GM18505 (cell line): ENCODE results near the gene WFIKKN2.

Experiments
- ATAC-seq: cut with Tn5 transposase; IDR thresholded peaks from one replicate; pipeline ENCODE4 v1.9.1; 2021; ENCODE audit not compliant: unreplicated experiment
- POLR2A ChIP-seq: IDR thresholded peaks from 4 replicates; pipeline ENCODE4 v1.6.1; 2011; ENCODE audit warnings: borderline replicate concordance; ENCODE audit not compliant: insufficient read depth, insufficient read length; ENCODE audit errors: extremely low read depth

WFIKKN2 gene

DNA sequence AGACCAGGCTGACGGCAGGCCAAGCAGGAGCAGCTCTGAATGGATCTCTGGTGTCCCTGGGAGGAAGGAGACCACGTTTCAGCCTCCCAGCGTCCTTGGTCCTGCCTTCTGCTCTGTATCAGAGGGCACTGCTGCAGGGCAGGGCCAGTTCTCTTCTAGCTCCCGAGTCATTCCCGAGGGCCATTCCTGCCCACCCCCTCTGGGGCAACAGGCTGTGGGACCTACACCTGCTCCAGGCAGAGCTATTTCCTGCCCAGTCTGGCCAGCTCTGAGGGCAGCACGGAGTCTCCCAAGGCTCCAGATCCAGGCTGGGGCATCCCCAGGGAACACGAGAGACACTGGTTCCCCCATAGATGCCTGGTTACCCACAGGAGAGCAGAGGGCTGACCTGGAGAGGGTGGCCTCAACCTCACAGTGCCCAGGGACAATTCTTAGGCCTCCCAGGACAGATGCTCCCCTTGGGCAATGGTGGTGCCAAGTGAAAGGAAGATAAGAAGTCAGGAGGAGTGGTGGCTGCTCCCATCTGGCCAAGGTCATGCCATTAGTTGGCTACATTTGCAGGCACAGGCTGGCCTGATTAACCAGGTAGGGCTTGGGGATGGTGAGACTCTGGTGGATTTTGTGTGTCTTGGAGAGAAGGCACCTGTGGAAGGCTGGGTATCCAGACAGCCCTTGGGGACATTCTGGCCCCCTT lies 2.0 kb downstream of the WFIKKN2 start:
- no peak for TF ChIP-seq POLR2A
- no peak for ATAC-seq

GRCh38 chr17:50837980-50838954 lies 2.9 kb downstream of the WFIKKN2 start:
- no peak for ATAC-seq

GRCh38 chr17:50839591-50840310 lies 4.4 kb downstream of the WFIKKN2 start:
- no peak for ATAC-seq
- TF ChIP-seq POLR2A: no peak

More at GRCh38 chr17:50837980-50838954, 2.9 kb downstream of the WFIKKN2 start:
- no peak for TF ChIP-seq POLR2A

DNA sequence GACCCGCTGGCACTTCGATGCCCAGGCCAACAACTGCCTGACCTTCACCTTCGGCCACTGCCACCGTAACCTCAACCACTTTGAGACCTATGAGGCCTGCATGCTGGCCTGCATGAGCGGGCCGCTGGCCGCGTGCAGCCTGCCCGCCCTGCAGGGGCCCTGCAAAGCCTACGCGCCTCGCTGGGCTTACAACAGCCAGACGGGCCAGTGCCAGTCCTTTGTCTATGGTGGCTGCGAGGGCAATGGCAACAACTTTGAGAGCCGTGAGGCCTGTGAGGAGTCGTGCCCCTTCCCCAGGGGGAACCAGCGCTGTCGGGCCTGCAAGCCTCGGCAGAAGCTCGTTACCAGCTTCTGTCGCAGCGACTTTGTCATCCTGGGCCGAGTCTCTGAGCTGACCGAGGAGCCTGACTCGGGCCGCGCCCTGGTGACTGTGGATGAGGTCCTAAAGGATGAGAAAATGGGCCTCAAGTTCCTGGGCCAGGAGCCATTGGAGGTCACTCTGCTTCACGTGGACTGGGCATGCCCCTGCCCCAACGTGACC lies 5.0 kb downstream of the WFIKKN2 start:
- TF ChIP-seq POLR2A: no peak
- no peak for ATAC-seq

- no peak for ATAC-seq
- TF ChIP-seq POLR2A: no peak
Measured at GRCh38 chr17:50841277-50841948, 6.0 kb downstream of the WFIKKN2 start.

- ATAC-seq: no peak
- TF ChIP-seq POLR2A: no peak
Measured at GRCh38 chr17:50841949-50842354, 6.6 kb downstream of the WFIKKN2 start.

- TF ChIP-seq POLR2A: no peak
Measured at GRCh38 chr17:50842506-50843149, 7.2 kb downstream of the WFIKKN2 start.

DNA sequence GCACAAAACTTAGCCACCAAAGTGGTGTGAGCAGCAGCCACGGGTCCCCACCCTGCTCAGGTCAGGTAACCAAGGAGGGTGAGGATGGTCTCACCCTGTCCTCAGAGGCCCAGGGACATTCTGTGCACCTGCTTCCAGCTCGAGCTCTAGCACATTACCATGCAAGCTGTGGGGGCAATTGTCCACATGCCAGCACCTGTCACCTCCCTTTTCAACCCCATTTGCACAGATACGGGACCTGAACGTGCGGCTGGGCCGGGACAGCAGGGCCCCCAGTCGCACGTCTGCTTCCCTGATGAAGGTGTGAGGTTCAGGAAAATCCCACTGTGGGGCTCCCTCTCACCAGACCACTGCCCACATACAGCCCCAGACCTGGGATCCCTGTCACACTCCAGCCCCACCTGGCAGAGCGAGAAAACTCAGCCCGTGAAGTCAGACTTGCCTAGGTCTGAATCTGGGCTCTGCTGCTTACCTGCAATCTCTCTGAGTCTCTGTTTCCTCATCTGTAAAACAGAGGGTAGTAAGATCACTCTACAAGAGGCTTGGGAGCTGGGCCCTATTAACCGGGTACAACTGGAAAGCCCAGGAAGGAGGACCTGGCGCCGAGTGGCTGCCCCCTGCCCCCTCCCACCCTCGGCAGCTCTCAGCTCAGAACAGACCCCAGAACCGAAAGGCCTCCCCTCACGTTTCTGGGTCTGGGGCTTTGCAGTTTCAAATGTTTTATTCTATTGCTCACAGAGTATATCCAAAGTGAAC lies 7.9 kb downstream of the WFIKKN2 start:
- no peak for TF ChIP-seq POLR2A
- ATAC-seq: no peak

More at GRCh38 chr17:50842506-50843149, 7.2 kb downstream of the WFIKKN2 start:
- no peak for ATAC-seq

DNA sequence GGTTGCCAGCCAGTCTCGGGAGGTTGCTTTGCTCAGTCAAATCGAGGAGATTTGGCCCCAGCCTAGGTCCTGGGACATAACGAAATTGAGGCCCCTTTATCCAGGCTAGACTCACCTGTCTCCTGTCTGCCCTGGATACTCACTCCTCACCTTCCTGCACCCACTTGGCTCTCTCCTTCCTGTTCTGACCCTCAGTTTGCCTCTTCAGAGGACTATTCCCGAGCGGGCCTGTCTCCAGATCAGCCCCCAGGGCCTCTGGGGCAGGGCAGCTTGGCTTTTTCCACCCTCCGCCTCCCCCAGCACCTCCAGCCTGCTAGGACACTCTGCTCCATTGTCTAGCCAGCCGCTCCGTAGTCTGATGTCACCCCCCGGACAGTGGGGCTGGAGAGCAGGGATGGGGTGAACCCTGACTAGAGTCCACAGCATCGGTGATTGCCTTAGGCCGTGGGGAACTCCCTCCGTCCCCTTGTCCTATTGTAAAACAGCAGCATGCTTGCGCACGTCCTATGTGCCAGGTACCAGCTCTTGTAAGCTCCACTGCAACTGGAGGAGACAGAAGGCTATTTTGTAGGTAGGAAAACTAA lies 8.8 kb downstream of the WFIKKN2 start:
- no peak for ATAC-seq
- no peak for TF ChIP-seq POLR2A

GRCh38 chr17:50845240-50846147 lies 10.1 kb downstream of the WFIKKN2 start:
- no peak for ATAC-seq
- TF ChIP-seq POLR2A: no peak
